Measurements from ENCODE around the gene NSRP1.
A peak's percentile ranks its signal among the peaks of the same experiment; 100 is the strongest.

NSRP1 gene

GRCh38 chr17:30116661-30117551 is at the start of gene NSRP1:
TSS of gene NSRP1 (plus strand) at chr17:30116816. CDS start at chr17:30116844, 28 bp downstream.
- peaks cover 28% of the 10 kb centered on the region for H3K4me1 ChIP-seq (ENCODE audit: low read length)
- DNase-seq, result peak; percentile 93
- H3K4me2 ChIP-seq (ENCODE audit: low read depth, low read length), result peak within 1 kb of the TSS; percentile 65
- H3K9ac ChIP-seq (ENCODE audit: low read length), result peak within 1 kb of the TSS; percentile 87
- no peaks in the 10 kb centered on the region for H3K9me3 ChIP-seq (replicated peaks; ENCODE audit: insufficient read depth, low read length)
- 0 out of 2 replicates have a peak, but pooled peaks cover 9% of the 10 kb centered on the region for H3K36me3 ChIP-seq (replicated peaks; ENCODE audit: insufficient read depth, low read length)
- peak within 1 kb of the TSS; percentile 95 for H2AFZ ChIP-seq (ENCODE audit: low read length)
- H3K27ac ChIP-seq (ENCODE audit: low read length), result peak within 1 kb of the TSS; percentile 40
- H4K20me1 ChIP-seq (ENCODE audit: insufficient read depth, low read length), result no peaks in the 10 kb centered on the region
- H3F3A ChIP-seq (ENCODE audit: insufficient read depth, low read length), result peaks cover 33% of the 10 kb centered on the region
- H3K9me2 ChIP-seq (replicated peaks; ENCODE audit: insufficient read depth, low read length), result no peaks in the 10 kb centered on the region
- H3K27me3 ChIP-seq (replicated peaks; ENCODE audit: insufficient read depth, low read length), result no peaks in the 10 kb centered on the region
- H3K79me2 ChIP-seq (ENCODE audit: low read length), result peaks cover 40% of the 10 kb centered on the region
- TF ChIP-seq EZH2phosphoT487 (IDR thresholded peaks at IDR 0.05; ENCODE audit: low read length) (no peak), EZH2 (optimal IDR thresholded peaks at IDR 0.05; ENCODE audit: low read depth, low read length) (no peak), CTCF (IDR thresholded peaks at IDR 0.05; ENCODE audit: low read length) (no peak)
- H3K4me3 ChIP-seq (ENCODE audit: low read length), result peak within 1 kb of the TSS; percentile 93

- no peak for DNase-seq
- no peak for TF ChIP-seq CTCF (IDR thresholded peaks at IDR 0.05; ENCODE audit: low read length)
- TF ChIP-seq EZH2phosphoT487 (IDR thresholded peaks at IDR 0.05; ENCODE audit: low read length), result no peak
- no peak for TF ChIP-seq EZH2 (optimal IDR thresholded peaks at IDR 0.05; ENCODE audit: low read depth, low read length)
- no peak overlapping the region for H2AFZ ChIP-seq (ENCODE audit: low read length)
- H3K9me3 ChIP-seq (replicated peaks; ENCODE audit: insufficient read depth, low read length), result no peaks in the 10 kb centered on the region
- no peak overlapping the region for H3K27ac ChIP-seq (ENCODE audit: low read length)
- H3K9me2 ChIP-seq (replicated peaks; ENCODE audit: insufficient read depth, low read length), result no peaks in the 10 kb centered on the region
- H3K9ac ChIP-seq (ENCODE audit: low read length), result no peak overlapping the region
- H3K27me3 ChIP-seq (replicated peaks; ENCODE audit: insufficient read depth, low read length), result no peaks in the 10 kb centered on the region
- no peak overlapping the region for H3K4me3 ChIP-seq (ENCODE audit: low read length)
- no peak overlapping the region for H3K4me2 ChIP-seq (ENCODE audit: low read depth, low read length)
- no peaks in the 10 kb centered on the region for H3F3A ChIP-seq (ENCODE audit: insufficient read depth, low read length)
- no peaks in the 10 kb centered on the region for H3K36me3 ChIP-seq (replicated peaks; ENCODE audit: insufficient read depth, low read length)
- H3K79me2 ChIP-seq (ENCODE audit: low read length), result no peaks in the 10 kb centered on the region
- no peaks in the 10 kb centered on the region for H3K4me1 ChIP-seq (ENCODE audit: low read length)
- no peaks in the 10 kb centered on the region for H4K20me1 ChIP-seq (ENCODE audit: insufficient read depth, low read length)
Observed at GRCh38 chr17:30068465-30068864, 48.2 kb upstream of the NSRP1 start.

- Histone ChIP-seq H3F3A (ENCODE audit: insufficient read depth, low read length) (no peaks in the 10 kb centered on the region), H3K4me1 (ENCODE audit: low read length) (no peaks in the 10 kb centered on the region), H3K36me3 (replicated peaks; ENCODE audit: insufficient read depth, low read length) (no peaks in the 10 kb centered on the region), H2AFZ (ENCODE audit: low read length) (no peak overlapping the region), H3K9me3 (replicated peaks; ENCODE audit: insufficient read depth, low read length) (no peaks in the 10 kb centered on the region), H3K27me3 (replicated peaks; ENCODE audit: insufficient read depth, low read length) (no peaks in the 10 kb centered on the region), H3K79me2 (ENCODE audit: low read length) (no peaks in the 10 kb centered on the region), H3K9ac (ENCODE audit: low read length) (no peak overlapping the region), H4K20me1 (ENCODE audit: insufficient read depth, low read length) (no peaks in the 10 kb centered on the region), H3K9me2 (replicated peaks; ENCODE audit: insufficient read depth, low read length) (no peaks in the 10 kb centered on the region), H3K4me3 (ENCODE audit: low read length) (no peak overlapping the region), H3K4me2 (ENCODE audit: low read depth, low read length) (no peak overlapping the region), H3K27ac (ENCODE audit: low read length) (no peak overlapping the region)
- TF ChIP-seq EZH2 (optimal IDR thresholded peaks at IDR 0.05; ENCODE audit: low read depth, low read length) (no peak), EZH2phosphoT487 (IDR thresholded peaks at IDR 0.05; ENCODE audit: low read length) (no peak), CTCF (IDR thresholded peaks at IDR 0.05; ENCODE audit: low read length) (no peak)
- no peak for DNase-seq
Observed at GRCh38 chr17:30074254-30074653, 42.4 kb upstream of the NSRP1 start.
